MV-4-11 (cell line): Measurements from ENCODE around the gene FAM133A.

Experiments
- DNase-seq: peaks from one replicate; lab custom pipeline; 2025; lab: John Stamatoyannopoulos, UW

FAM133A gene

DNA sequence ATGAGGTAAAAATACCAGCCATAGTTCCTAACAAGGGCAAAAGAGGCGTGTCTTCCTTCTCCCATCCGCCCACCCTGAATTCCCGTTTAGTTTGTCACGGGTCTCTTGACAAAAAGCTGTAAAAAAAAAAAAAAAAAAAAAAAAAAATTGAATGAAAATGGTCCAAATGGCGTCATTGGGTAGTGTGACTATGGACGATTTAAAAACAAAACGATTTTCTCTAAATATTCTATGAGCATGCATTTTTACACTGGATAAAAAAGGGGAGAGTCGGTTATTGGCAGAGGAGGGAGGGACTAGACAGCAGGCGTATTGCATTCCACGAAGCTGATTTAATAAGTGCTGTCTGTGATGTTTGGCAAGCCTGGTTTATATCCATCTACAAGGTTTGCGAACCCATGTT lies at the start of gene FAM133A:
FAM133A (plus strand) TSS at position 338 of the 403 bp plus-strand sequence. CDS start 35,214 bp downstream, outside the sequence.
- DNase-seq, result no peak

DNA sequence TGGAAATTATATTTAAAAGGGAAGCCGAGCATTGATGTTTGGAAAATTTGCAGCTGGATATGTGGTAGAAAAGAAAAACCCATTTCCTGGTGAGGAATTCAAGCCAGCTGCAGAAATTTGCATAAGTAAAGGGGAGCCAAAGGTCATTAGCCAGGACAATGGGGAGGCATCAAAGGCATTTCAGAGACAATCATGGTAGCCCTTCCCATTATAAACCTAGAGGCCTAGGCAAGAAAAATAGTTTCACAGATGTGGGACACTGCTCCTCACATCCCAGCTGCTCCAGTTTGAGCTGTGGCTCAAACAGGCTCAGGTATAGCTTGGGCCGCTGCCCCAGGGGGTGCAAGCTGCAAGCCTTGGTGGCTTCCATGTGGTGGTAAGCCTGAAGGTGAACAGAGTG lies 36.4 kb upstream of the FAM133A start:
- no peak for DNase-seq

DNA sequence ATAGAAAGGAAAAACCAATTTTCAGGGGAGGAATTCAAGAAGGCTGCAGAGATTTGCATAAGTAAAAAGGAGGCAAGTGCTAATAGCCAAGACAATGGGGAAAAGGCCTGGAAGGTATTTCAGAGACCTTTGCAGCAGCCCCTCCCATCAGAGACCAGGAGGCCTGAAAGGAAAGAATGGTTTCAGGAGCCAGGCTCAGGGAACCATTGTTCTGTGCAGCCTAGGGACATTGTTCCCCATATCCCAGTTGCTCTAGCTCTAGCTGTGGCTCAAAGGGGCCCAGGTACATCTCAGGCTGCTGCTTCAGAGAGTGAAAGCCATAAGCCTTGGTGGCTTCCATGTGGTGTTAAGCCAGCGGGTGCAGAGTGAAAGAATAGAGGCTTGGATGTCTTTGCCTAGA lies 24.6 kb upstream of the FAM133A start:
- DNase-seq, result no peak

GRCh38 chrX:93660575-93660974 lies 13.4 kb upstream of the FAM133A start:
- DNase-seq, result no peak

DNA sequence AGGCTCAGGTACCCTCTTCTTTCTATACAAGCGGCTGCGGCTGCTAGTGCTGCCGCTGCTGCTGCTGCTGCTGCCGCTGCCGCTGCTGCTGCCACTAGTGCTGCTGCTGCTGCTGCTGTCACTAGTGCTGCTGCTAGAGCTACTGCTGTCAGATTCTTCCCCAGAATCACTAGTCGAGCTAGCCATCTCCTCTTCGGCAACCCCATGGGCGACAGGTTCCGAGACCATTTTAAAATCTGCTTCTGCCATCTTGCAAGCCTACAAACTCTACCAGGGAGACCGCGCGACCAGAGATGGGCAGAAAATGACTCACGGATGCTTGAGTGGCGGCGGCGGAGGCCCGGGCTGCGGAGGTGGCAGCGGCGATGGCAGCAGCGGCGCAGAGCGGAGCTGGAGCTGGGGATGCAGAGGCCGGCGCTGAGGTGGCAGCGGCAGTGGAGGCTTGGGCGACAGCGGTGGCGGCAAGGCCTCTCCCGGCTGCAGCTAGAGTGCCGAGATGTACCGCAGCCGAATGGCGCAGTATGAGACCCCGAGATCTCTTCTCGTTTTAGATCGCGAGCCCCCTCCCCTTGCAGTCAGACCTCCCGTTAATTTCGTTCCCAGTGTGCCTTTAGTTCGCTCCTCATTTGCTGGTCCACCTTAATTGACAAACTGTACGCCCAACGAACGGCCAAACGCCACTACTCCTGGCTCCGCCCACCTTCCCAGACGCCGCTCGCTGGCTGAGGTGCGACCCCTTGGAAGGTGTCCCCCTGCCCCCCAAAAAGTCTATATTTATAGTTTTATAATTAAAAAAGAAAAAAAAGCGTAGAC lies 744 bp upstream of the FAM133A start, which contains the start of gene NAP1L3:
NAP1L3 (minus strand) TSS at position 523 of the 813 bp plus-strand sequence; CDS start at position 249, 274 bp downstream.
- no peak for DNase-seq

DNA sequence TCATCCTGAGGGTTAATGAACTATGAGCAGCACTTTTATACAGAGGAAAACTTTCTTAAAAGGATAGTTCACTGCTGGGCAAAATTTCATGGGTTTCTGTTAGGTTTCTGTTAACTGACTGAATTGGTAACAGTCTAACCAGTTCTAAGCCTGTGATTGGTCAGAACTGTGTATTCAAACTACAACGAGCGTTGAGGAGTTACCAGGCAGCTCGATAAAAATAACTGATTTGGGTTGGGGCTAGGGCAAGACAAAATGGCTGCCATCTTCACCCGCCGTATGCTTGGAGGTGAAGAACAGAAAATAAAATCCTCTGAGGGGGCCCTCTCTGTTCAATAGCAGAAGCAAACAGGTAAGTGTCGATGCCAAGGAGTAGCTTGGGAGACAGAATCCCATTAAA lies 22.0 kb downstream of the FAM133A start:
- no peak for DNase-seq

DNA sequence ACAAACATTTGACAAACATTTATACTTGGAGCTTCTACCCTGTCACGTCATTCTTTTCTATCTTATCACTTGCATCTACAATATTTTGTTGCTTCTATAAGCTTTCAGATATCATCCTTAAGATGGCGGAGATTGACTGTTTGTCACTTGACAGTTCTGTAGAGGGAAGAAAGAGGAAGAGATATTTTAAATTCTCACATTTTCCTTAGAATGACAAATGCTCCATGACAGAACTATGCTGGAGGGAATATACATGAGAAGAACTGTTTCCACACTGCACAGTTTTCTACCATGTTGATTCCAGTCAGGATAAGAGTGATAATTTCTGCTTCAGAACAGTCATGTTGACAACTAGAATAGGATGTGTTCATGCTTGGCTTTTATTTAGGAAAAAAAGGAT lies 29.7 kb downstream of the FAM133A start:
- DNase-seq, result no peak

- DNase-seq, result no peak
These were observed 37.1 kb downstream of the FAM133A start for GRCh38 chrX:93711076-93711475.

- DNase-seq, result no peak
These were observed 67.8 kb downstream of the FAM133A start for GRCh38 chrX:93741811-93742210.

DNA sequence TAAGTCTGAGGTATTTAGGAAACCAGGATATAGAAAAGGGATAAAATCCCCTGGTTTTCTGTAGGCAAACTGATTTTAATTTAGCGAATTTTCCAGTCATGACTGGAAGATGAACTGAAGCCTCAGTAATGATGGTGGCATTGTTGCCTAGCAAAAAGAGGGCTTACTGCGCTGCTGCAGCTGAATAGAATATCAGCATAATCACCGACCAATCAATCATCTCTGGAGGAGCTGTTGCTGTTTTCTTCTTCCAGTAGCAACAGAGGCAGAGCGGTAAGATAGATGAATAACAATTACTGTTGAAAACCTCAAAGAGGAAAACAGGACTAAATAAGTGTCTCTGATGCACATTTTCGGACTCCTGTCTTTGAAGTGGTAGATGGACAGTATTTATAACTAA lies 86.2 kb downstream of the FAM133A start:
- DNase-seq, result no peak
